ENCODE data around the gene MOV10L1.

GRCh38 chr22:50125029-50125428, 35.2 kb downstream of the MOV10L1 start:
- TF ChIP-seq, protein P1, sequence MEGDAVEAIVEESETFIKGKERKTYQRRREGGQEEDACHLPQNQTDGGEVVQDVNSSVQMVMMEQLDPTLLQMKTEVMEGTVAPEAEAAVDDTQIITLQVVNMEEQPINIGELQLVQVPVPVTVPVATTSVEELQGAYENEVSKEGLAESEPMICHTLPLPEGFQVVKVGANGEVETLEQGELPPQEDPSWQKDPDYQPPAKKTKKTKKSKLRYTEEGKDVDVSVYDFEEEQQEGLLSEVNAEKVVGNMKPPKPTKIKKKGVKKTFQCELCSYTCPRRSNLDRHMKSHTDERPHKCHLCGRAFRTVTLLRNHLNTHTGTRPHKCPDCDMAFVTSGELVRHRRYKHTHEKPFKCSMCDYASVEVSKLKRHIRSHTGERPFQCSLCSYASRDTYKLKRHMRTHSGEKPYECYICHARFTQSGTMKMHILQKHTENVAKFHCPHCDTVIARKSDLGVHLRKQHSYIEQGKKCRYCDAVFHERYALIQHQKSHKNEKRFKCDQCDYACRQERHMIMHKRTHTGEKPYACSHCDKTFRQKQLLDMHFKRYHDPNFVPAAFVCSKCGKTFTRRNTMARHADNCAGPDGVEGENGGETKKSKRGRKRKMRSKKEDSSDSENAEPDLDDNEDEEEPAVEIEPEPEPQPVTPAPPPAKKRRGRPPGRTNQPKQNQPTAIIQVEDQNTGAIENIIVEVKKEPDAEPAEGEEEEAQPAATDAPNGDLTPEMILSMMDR (IDR thresholded peaks at IDR 0.05) = no peak
- no peak for TF ChIP-seq POLR2A (IDR thresholded peaks at IDR 0.05)
- no peak for TF ChIP-seq POLR2AphosphoS5 (IDR thresholded peaks at IDR 0.05)

Measured in suprapubic skin (tissue), 4 donors.